ENCODE data around the gene HSPD1. TPM values are rescaled to one million over a fixed set of nuclear protein-coding genes. Genes with fewer than 3 reads are reported as not detected.

The HSPD1 gene
- total RNA-seq, 1 donor from 2014 or later: 252 TPM

DNA sequence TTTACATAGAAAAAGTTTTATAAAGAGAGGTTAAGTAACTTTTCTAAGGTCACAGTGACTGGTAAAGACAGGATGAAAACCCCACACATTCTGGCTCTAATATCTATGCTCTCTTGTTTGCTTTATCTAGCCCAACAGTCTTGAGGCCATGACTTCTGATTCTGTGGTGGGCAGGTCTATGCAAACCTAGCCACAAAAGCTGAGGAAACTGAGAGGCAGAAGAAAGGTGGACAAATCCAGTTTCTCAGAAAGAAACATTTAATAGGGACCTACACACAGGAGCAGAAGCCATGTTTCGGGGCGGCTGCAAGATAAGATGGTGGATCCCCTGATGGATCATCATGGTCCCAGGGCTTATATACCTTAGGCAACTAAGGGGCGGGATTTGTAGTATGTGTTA lies 21.8 kb downstream of the HSPD1 start:
- DNase-seq (no peak), ATAC-seq (ENCODE audit: low read depth) (no peak)
- ChIA-PET POLR2A (no interaction called here), CTCF (no interaction called here)
- intact Hi-C loops (cut with micrococcal nuclease): loop anchor here (2.0 kb wide), 1 partner anchor 19 kb away; no protein-coding TSS in a partner anchor
- Mint-ChIP-seq H3K9me3 (no peaks in the 10 kb centered on the region), H3K4me1 (no peaks in the 10 kb centered on the region), H3K36me3 (ENCODE audit: low read depth) (peaks cover 67% of the 10 kb centered on the region), H3K4me3 (no peak overlapping the region), H3K27me3 (no peaks in the 10 kb centered on the region), H3K27ac (no peak overlapping the region)
- no peak for TF ChIP-seq CTCF (IDR thresholded peaks at IDR 0.05)

GRCh38 chr2:197472166-197472565 lies 27.5 kb downstream of the HSPD1 start:
- Mint-ChIP-seq H3K27me3 (no peaks in the 10 kb centered on the region), H3K36me3 (ENCODE audit: low read depth) (peaks cover 72% of the 10 kb centered on the region), H3K9me3 (no peaks in the 10 kb centered on the region), H3K4me1 (no peaks in the 10 kb centered on the region), H3K27ac (no peak overlapping the region), H3K4me3 (no peak overlapping the region)
- intact Hi-C loops (cut with micrococcal nuclease): loop anchor here (5.0 kb wide), 1 partner anchor 65 kb away; no protein-coding TSS in a partner anchor
- DNase-seq (no peak), ATAC-seq (ENCODE audit: low read depth) (no peak)
- CTCF ChIA-PET: no interaction called here
- POLR2A ChIA-PET: no interaction called here
- no peak for TF ChIP-seq CTCF (IDR thresholded peaks at IDR 0.05)

- Mint-ChIP-seq H3K27ac (no peak overlapping the region), H3K9me3 (no peaks in the 10 kb centered on the region), H3K4me1 (peaks cover 2% of the 10 kb centered on the region), H3K36me3 (ENCODE audit: low read depth) (peaks cover 72% of the 10 kb centered on the region), H3K27me3 (no peaks in the 10 kb centered on the region), H3K4me3 (no peak overlapping the region)
- ATAC-seq (ENCODE audit: low read depth): no peak
- POLR2A ChIA-PET: interaction anchor here (0.6 to 2.0 kb wide), 4 partner anchors 29 to 54 kb away, joined by 3 to 6 read pairs (median 4); partner anchors contain the start of genes HSPD1 and SF3B1
- CTCF ChIA-PET: no interaction called here
- DNase-seq: no peak
- intact Hi-C loops (cut with micrococcal nuclease): no loop called here
- no peak for TF ChIP-seq CTCF (IDR thresholded peaks at IDR 0.05)
These were observed 35.5 kb downstream of the HSPD1 start for GRCh38 chr2:197464175-197464574.

DNA sequence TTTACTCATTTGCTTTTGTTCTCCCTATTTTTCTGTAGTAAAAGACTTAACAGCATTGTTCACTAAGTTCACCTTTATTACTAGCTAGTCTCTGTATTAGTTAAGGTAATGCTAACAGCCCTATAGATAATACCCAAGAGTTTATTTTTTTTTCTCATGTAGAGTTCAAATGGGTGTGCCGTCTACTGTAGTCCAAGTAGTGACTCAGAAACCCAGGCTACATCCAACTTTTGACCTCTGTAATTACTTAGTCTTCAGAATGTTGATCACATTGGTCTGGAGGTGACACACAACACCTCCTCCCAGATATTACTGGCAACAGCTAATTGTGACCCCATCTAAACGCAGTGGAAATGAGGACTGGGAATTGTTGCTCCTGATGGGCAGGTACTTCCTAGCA lies 38.6 kb downstream of the HSPD1 start:
- Mint-ChIP-seq H3K4me3 (no peak overlapping the region), H3K36me3 (ENCODE audit: low read depth) (peaks cover 51% of the 10 kb centered on the region), H3K4me1 (peaks cover 13% of the 10 kb centered on the region), H3K27me3 (no peaks in the 10 kb centered on the region), H3K27ac (no peak overlapping the region), H3K9me3 (no peaks in the 10 kb centered on the region)
- POLR2A ChIA-PET: no interaction called here
- CTCF ChIA-PET: no interaction called here
- no peak for TF ChIP-seq CTCF (IDR thresholded peaks at IDR 0.05)
- DNase-seq: no peak
- intact Hi-C loops (cut with micrococcal nuclease): no loop called here
- ATAC-seq (ENCODE audit: low read depth): no peak

DNA sequence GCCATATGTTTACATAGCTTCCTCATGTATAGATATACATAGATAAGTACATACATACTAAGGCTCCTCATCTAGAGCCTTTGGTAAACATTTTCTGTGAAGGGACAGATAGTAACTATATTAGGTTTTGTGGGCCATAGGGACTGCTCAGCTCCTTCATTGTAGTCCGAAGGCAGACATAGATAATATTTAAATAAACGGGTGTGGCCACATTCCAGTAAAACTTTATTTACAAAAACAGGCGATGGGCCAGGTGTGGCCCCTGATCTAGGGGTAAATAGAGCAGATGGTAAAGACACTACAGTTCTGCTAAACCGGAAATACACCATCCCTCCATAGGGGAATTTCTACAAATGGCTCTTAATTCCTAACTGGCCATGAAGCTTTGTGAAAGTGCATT lies 39.0 kb downstream of the HSPD1 start:
- TF ChIP-seq CTCF (IDR thresholded peaks at IDR 0.05): no peak
- peaks cover 50% of the 10 kb centered on the region for H3K36me3 Mint-ChIP-seq (ENCODE audit: low read depth)
- ATAC-seq (ENCODE audit: low read depth) (no peak), DNase-seq (no peak)
- no peaks in the 10 kb centered on the region for H3K9me3 Mint-ChIP-seq
- no peak overlapping the region for H3K27ac Mint-ChIP-seq
- intact Hi-C loops (cut with micrococcal nuclease): no loop called here
- no peaks in the 10 kb centered on the region for H3K27me3 Mint-ChIP-seq
- ChIA-PET POLR2A (interaction anchor here (1.0 kb wide), 1 partner anchor 38 kb away, joined by 3 read pairs; no protein-coding TSS in a partner anchor), CTCF (no interaction called here)
- H3K4me1 Mint-ChIP-seq: peaks cover 16% of the 10 kb centered on the region
- no peak overlapping the region for H3K4me3 Mint-ChIP-seq

Data from activated B cell treated with CpG ODN at 0.5 μM for 24 hours (primary cell).